OCI-LY7 (cell line): ENCODE measurements around the gene MTCL1. TPM values are rescaled to one million over a fixed set of nuclear protein-coding genes. Genes with fewer than 3 reads are reported as not detected.

Source experiments
- BruUV-seq: library from RNA; stranded (reverse); fragments of 400-500 nt; replicated peaks from 2 replicates; lab custom pipeline; 2021; lab: Mats Ljungman, UMichigan
- CTCF ChIA-PET: fragments of 300-600 bp; sonication (Branson Sonifier 250); formaldehyde crosslinking; loops from one replicate; lab custom pipeline; 2022; ENCODE audit warnings: antibody characterized with exemption; ENCODE audit not compliant: unreplicated experiment; lab: Charles Lee
- POLR2A ChIA-PET: fragments of 300-600 bp; sonication (Branson Sonifier 250); formaldehyde crosslinking; loops from one replicate; lab custom pipeline; 2022; ENCODE audit warnings: antibody characterized with exemption; lab: Charles Lee
- DNase-seq: peaks from one replicate; pipeline ENCODE4 v3.0.0-alpha.2; 2015; ENCODE audit warnings: low spot score
- H2AFZ ChIP-seq: fragments of 200-600 bp; sonication (generic), shearing (Covaris generic); 2 replicates; pipeline ENCODE4 v1.6.1; 2014; ENCODE audit warnings: mild to moderate bottlenecking, antibody characterized with exemption, low read length, moderate library complexity
- H3K27ac ChIP-seq: fragments of 200-600 bp; sonication (generic); 2 replicates; pipeline ENCODE4 v1.5.1; 2014; ENCODE audit warnings: mixed run types, low read depth, mild to moderate bottlenecking, moderate library complexity, low read length, inconsistent platforms; ENCODE audit not compliant: poor library complexity, severe bottlenecking
- H3K36me3 ChIP-seq: fragments of 200-600 bp; sonication (generic); 2 replicates; pipeline ENCODE4 v1.6.1; 2014; ENCODE audit warnings: mild to moderate bottlenecking, antibody characterized with exemption, low read length, moderate library complexity, mixed read lengths; ENCODE audit not compliant: insufficient read depth
- H3K4me1 ChIP-seq: fragments of 200-600 bp; sonication (generic); 2 replicates; pipeline ENCODE4 v1.5.1; 2014; ENCODE audit warnings: mild to moderate bottlenecking, low read length; ENCODE audit not compliant: insufficient read depth, poor library complexity, severe bottlenecking
- H3K4me2 ChIP-seq: fragments of 200-600 bp; sonication (generic); 2 replicates; pipeline ENCODE4 v1.6.1; 2014; ENCODE audit warnings: mild to moderate bottlenecking, low read length
- H3K4me3 ChIP-seq: fragments of 200-600 bp; sonication (generic); 2 replicates; pipeline ENCODE4 v1.5.1; 2014; ENCODE audit warnings: mild to moderate bottlenecking, low read depth, low read length; ENCODE audit not compliant: poor library complexity, severe bottlenecking
- H3K79me2 ChIP-seq: fragments of 200-600 bp; sonication (generic); 2 replicates; pipeline ENCODE4 v1.6.1; 2016; ENCODE audit warnings: low read depth, mild to moderate bottlenecking, low read length, moderate library complexity, mixed read lengths; ENCODE audit not compliant: insufficient read depth
- H3K9me2 ChIP-seq: fragments of 200-600 bp; sonication (generic); 2 replicates; pipeline ENCODE4 v1.6.1; 2016; ENCODE audit warnings: mild to moderate bottlenecking, low read length, mixed read lengths; ENCODE audit not compliant: insufficient read depth
- H3K9me3 ChIP-seq: fragments of 200-600 bp; sonication (generic); 2 replicates; pipeline ENCODE4 v1.6.1; 2014; ENCODE audit warnings: mild to moderate bottlenecking, mixed run types, low read length, mixed read lengths
- H4K20me1 ChIP-seq: fragments of 200-600 bp; sonication (generic); 2 replicates; pipeline ENCODE4 v1.6.1; 2014; ENCODE audit warnings: mild to moderate bottlenecking, antibody characterized with exemption, low read length, moderate library complexity, mixed read lengths; ENCODE audit not compliant: insufficient read depth
- EZH2phosphoT487 ChIP-seq: fragments of 200-600 bp; sonication (generic); IDR thresholded peaks from 2 replicates; pipeline ENCODE4 v1.6.1; 2018; ENCODE audit warnings: low read depth, borderline replicate concordance, mild to moderate bottlenecking, mixed run types, antibody characterized with exemption, low read length, moderate library complexity, mixed read lengths
- intact Hi-C: fragments of 100-400 bp; cut with micrococcal nuclease; formaldehyde crosslinking; loops from one replicate; pipeline ENCODE4 v1.10.0; 2022; ENCODE audit not compliant: unreplicated experiment
- total RNA-seq, 2 experiments: library from RNA; depleted of rRNA in 1 of 2; stranded (reverse); fragments of >200 nt in 1 of 2; shearing (Covaris generic) in 1 of 2; gene quantifications; 2 replicates each; pipeline ENCODE4 v1.2.3, GENCODE V29; 2014 to 2022
- TF ChIP-seq, protein P1 (sequence below): fragments of 200-600 bp; sonication (generic); conservative IDR thresholded peaks from 2 replicates; pipeline ENCODE4 v1.5.1; 2014; ENCODE audit warnings: mild to moderate bottlenecking, antibody characterized with exemption, low read length, moderate library complexity, mixed read lengths

The MTCL1 gene
- total RNA-seq, 2 experiments from 2014 or later = 96.8 to 159 TPM

DNA sequence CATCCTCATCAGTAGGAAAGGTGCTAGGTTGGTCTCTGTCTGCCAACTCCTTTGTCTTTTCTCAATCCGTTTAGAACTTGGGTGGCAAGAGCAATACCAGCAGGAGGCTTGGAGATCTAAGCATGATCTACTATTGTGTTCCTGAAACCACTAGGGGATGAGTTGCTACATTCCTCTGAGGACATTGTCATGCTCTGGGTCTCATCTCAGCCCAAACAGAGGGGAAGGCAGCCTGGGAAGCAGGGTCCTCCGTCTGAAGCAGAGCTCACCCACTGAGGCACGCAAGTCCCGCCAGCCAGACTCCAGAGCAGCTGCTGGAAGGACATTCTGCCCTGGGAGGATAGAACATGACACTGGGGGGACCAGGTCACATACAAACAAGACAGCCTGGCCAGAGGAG, 162.9 kb downstream of the MTCL1 start:
- no peaks in the 10 kb centered on the region for H3K36me3 ChIP-seq
- intact Hi-C loops = no loop called here
- H3K9me3 ChIP-seq = no peaks in the 10 kb centered on the region
- H3K4me2 ChIP-seq = no peak overlapping the region
- no peak overlapping the region for H3K27ac ChIP-seq
- DNase-seq = no peak
- POLR2A ChIA-PET = interaction anchor here (1.0 kb wide), 1 partner anchor 22 kb away, joined by 3 read pairs; no protein-coding TSS in a partner anchor
- no peaks in the 10 kb centered on the region for H4K20me1 ChIP-seq
- H3K4me3 ChIP-seq = no peak overlapping the region
- H3K79me2 ChIP-seq = no peaks in the 10 kb centered on the region
- H3K4me1 ChIP-seq = no peaks in the 10 kb centered on the region
- BruUV-seq = no TSS peak
- no peaks in the 10 kb centered on the region for H3K9me2 ChIP-seq
- CTCF ChIA-PET = no interaction called here
- no peak for TF ChIP-seq EZH2phosphoT487
- TF ChIP-seq, protein P1, sequence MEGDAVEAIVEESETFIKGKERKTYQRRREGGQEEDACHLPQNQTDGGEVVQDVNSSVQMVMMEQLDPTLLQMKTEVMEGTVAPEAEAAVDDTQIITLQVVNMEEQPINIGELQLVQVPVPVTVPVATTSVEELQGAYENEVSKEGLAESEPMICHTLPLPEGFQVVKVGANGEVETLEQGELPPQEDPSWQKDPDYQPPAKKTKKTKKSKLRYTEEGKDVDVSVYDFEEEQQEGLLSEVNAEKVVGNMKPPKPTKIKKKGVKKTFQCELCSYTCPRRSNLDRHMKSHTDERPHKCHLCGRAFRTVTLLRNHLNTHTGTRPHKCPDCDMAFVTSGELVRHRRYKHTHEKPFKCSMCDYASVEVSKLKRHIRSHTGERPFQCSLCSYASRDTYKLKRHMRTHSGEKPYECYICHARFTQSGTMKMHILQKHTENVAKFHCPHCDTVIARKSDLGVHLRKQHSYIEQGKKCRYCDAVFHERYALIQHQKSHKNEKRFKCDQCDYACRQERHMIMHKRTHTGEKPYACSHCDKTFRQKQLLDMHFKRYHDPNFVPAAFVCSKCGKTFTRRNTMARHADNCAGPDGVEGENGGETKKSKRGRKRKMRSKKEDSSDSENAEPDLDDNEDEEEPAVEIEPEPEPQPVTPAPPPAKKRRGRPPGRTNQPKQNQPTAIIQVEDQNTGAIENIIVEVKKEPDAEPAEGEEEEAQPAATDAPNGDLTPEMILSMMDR = no peak
- no peak overlapping the region for H2AFZ ChIP-seq

GRCh38 chr18:8868779-8869415, 163.5 kb downstream of the MTCL1 start:
- Histone ChIP-seq H3K79me2 (no peaks in the 10 kb centered on the region), H3K4me3 (no peak overlapping the region), H3K9me2 (no peaks in the 10 kb centered on the region), H3K27ac (no peak overlapping the region), H3K9me3 (no peaks in the 10 kb centered on the region), H4K20me1 (no peaks in the 10 kb centered on the region), H3K36me3 (no peaks in the 10 kb centered on the region), H3K4me1 (no peaks in the 10 kb centered on the region), H3K4me2 (no peak overlapping the region), H2AFZ (no peak overlapping the region)
- CTCF ChIA-PET = no interaction called here
- DNase-seq = no peak
- no TSS peak for BruUV-seq
- no peak for TF ChIP-seq EZH2phosphoT487
- TF ChIP-seq, protein P1 = no peak
- POLR2A ChIA-PET = interaction anchor here (0.6 to 1.0 kb wide), 5 partner anchors 12 to 123 kb away, joined by 3 to 4 read pairs (median 3); no protein-coding TSS in a partner anchor
- intact Hi-C loops = no loop called here

DNA sequence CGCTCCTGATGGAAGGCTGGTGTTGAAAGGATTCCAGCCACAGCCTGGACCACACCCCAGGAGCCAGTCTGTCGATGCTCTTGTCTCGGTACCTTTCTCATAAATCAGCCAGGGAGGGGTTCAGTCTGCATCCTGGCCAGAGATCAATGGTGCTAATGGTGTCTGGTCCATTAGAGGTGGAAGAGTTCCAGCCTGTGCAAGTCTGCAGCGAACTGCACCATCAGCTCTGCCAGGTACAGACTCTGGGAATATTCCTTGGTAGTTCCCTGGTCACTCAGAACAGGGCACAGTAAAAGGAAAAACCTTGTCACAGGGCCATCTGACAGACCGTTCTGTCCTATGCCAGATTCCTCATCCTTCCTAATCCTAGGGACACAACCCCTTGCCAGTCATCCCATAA, 164.3 kb downstream of the MTCL1 start:
- ChIA-PET POLR2A (interaction anchor here (0.7 to 0.9 kb wide), 3 partner anchors 14 to 122 kb away, joined by 3 to 4 read pairs (median 3); no protein-coding TSS in a partner anchor), CTCF (no interaction called here)
- H3K4me3 ChIP-seq = no peak overlapping the region
- no TSS peak for BruUV-seq
- no peaks in the 10 kb centered on the region for H3K36me3 ChIP-seq
- H4K20me1 ChIP-seq = no peaks in the 10 kb centered on the region
- no peaks in the 10 kb centered on the region for H3K79me2 ChIP-seq
- no peaks in the 10 kb centered on the region for H3K9me3 ChIP-seq
- H3K27ac ChIP-seq = no peak overlapping the region
- intact Hi-C loops = no loop called here
- no peak overlapping the region for H2AFZ ChIP-seq
- H3K9me2 ChIP-seq = no peaks in the 10 kb centered on the region
- DNase-seq = no peak
- H3K4me2 ChIP-seq = no peak overlapping the region
- no peaks in the 10 kb centered on the region for H3K4me1 ChIP-seq
- TF ChIP-seq EZH2phosphoT487 = no peak
- TF ChIP-seq, protein P1 = no peak
